ENCODE measurements around the gene JUN. TPM values are rescaled to one million over a fixed set of nuclear protein-coding genes. Genes with fewer than 3 reads are reported as not detected.

JUN gene
- total and polyA plus RNA-seq, 2 donors (not counting 3 experiments of a cell fraction or from before 2014, with no cell fraction given), result 88.3 to 89.3 TPM

DNA sequence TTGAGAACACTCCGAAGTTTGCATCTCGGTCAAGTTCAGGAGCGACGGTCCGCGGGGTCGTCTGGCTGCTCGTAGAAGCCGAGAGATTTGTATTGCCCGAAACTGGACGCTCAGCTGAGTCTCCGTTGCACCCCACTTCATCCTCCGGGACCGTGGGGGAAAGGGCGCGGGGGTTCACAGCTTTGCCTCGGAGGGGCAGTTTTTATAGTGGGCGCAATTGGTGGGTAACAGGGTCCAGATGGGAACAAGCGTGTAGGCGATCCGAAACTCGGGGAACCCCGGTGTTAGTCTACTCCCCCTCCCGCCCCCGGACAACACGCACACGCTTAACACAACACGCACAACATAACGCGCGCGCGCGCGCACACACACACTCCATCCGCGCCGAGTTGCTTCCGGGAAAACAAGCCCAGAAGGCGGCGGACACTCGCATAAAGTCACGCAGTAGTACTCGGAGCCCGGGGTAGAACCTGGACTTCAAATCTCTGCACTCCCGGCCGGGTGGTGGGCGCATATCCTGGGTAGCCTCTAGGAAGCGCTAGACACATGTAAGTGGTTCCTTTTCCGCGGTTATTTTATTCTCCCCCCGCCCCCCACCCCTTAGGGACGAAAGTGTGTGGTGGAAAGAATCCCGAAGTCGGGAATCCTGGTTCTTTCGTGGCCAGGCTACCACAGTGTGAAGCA, 1.1 kb upstream of the JUN start:
- dilution Hi-C loops (cut with MboI; ENCODE audit: extremely low pct_ligation_motif_present, low sequenced_read_pairs), result no loop called here

More for the DNA sequence above, 1.1 kb upstream of the JUN start:
- BruUV-seq (replicated peaks), result TSS peak; percentile 66
- Histone ChIP-seq H2AFZ (ENCODE audit: low read depth, low read length) (peak overlapping the region; percentile 4), H3K9me1 (replicated peaks; ENCODE audit: control insufficient read depth, extremely low read depth, insufficient read depth, low read length) (no peaks in the 10 kb centered on the region), H3K36me3 (ENCODE audit: control insufficient read depth in 2 of 2, extremely low read depth in 1 of 2, insufficient read depth in 2 of 2, low read length in 2 of 2) (no peaks in the 10 kb centered on the region), H4K20me1 (replicated peaks; ENCODE audit: control insufficient read depth, extremely low read depth, insufficient read depth, low read length) (no peaks in the 10 kb centered on the region), H3K79me2 (ENCODE audit: control insufficient read depth, insufficient read depth, low read length) (peaks cover 35% of the 10 kb centered on the region), H3K9me3 (replicated peaks; ENCODE audit: control insufficient read depth, insufficient read depth, low read length) (no peaks in the 10 kb centered on the region), H3K27me3 (ENCODE audit: control insufficient read depth in 2 of 2, insufficient read depth in 2 of 2, low read length in 2 of 2) (no peaks in the 10 kb centered on the region), H3K4me1 (ENCODE audit: control insufficient read depth, extremely low read depth, insufficient read depth, low read length) (peaks cover 29% of the 10 kb centered on the region), H3K9ac (replicated peaks; ENCODE audit: extremely low read depth, insufficient read depth, low read length) (peak overlapping the region; percentile 99), H3K4me2 (ENCODE audit: insufficient read depth, low read length) (peak overlapping the region; percentile 57), H3K27ac (ENCODE audit: insufficient read depth, low read depth, low read length) (peak overlapping the region; percentile 97), H3K4me3 (replicated peaks in 1 of 3; ENCODE audit: insufficient read depth in 1 of 3, low read depth in 1 of 3, low read length in 3 of 3) (peak overlapping the region; percentile 60 to 69 (median 67))
- DNase-seq (ENCODE audit: low read depth, low spot score) (peak; percentile 91), FAIRE-seq (peak; percentile 80)
- TF ChIP-seq, protein P1, sequence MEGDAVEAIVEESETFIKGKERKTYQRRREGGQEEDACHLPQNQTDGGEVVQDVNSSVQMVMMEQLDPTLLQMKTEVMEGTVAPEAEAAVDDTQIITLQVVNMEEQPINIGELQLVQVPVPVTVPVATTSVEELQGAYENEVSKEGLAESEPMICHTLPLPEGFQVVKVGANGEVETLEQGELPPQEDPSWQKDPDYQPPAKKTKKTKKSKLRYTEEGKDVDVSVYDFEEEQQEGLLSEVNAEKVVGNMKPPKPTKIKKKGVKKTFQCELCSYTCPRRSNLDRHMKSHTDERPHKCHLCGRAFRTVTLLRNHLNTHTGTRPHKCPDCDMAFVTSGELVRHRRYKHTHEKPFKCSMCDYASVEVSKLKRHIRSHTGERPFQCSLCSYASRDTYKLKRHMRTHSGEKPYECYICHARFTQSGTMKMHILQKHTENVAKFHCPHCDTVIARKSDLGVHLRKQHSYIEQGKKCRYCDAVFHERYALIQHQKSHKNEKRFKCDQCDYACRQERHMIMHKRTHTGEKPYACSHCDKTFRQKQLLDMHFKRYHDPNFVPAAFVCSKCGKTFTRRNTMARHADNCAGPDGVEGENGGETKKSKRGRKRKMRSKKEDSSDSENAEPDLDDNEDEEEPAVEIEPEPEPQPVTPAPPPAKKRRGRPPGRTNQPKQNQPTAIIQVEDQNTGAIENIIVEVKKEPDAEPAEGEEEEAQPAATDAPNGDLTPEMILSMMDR (IDR thresholded peaks at IDR 0.05; ENCODE audit: extremely low read depth in 1 of 2, insufficient read depth in 1 of 2, low read depth in 1 of 2, low read length in 2 of 2), result peak; percentile 68 to 76
- TF ChIP-seq FOS (IDR thresholded peaks at IDR 0.05; ENCODE audit: borderline replicate concordance, insufficient read depth, low read length) (no peak), POLR2AphosphoS5 (IDR thresholded peaks at IDR 0.05; ENCODE audit: insufficient read depth, low read depth, low read length) (peak; percentile 70), POLR2A (IDR thresholded peaks at IDR 0.05; ENCODE audit: low read depth, low read length) (peak; percentile 49)
- TF ChIP-seq, protein P2, sequence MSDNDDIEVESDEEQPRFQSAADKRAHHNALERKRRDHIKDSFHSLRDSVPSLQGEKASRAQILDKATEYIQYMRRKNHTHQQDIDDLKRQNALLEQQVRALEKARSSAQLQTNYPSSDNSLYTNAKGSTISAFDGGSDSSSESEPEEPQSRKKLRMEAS (IDR thresholded peaks at IDR 0.05; ENCODE audit: insufficient read depth, insufficient read length), result no peak
- CTCF ChIA-PET, result interaction anchor here (0.6 to 3.4 kb wide), 11 partner anchors 29 to 914 kb away, joined by 3 to 23 read pairs (median 5); no protein-coding TSS in a partner anchor
- intact Hi-C loops (cut with micrococcal nuclease), result loop anchor here (1.0 to 5.0 kb wide), 23 partner anchors 30 to 974 kb away; no protein-coding TSS in a partner anchor
- POLR2A ChIA-PET, result interaction anchor here (0.6 to 3.1 kb wide), 6 partner anchors 18 to 991 kb away, joined by 3 to 22 read pairs (median 8); no protein-coding TSS in a partner anchor

Measured in endothelial cell of umbilical vein (primary cell).